Epithelial cell of proximal tubule (primary cell): ENCODE data around the gene DCDC1. TPM values are rescaled to one million over a fixed set of nuclear protein-coding genes. Genes with fewer than 3 reads are reported as not detected.
A peak's percentile ranks its signal among the peaks of the same experiment; 100 is the strongest.
"Not testable (repeated sequence)": the region's sequence is repeated elsewhere in the genome, so short reads cannot be mapped to it uniquely, and the experiment has no call there.

Experiments used
- DNase-seq: peaks from one replicate; pipeline ENCODE4 v3.0.0-alpha.2; 2011; ENCODE audit warnings: low read depth
- H3K4me3 ChIP-seq: 2 replicates; pipeline ENCODE4 v1.5.1; 2011; ENCODE audit warnings: low read depth, mild to moderate bottlenecking, low read length
- CTCF ChIP-seq: conservative IDR thresholded peaks from 2 replicates; pipeline ENCODE4 v1.5.1; 2012; ENCODE audit warnings: low read depth, mild to moderate bottlenecking, low read length
- total RNA-seq: library from RNA; depleted of rRNA; stranded (reverse); fragments of >200 nt; gene quantifications from 2 replicates; pipeline ENCODE4 v1.2.3, GENCODE V29; 2015

DCDC1 gene
- total RNA-seq, 1 donor from 2014 or later, result 0.12 TPM

GRCh38 chr11:30960387-30960992, 409.0 kb downstream of the DCDC1 start:
- TF ChIP-seq CTCF, result peak; percentile 84
- H3K4me3 ChIP-seq, result no peak overlapping the region
- DNase-seq, result peak; percentile 26

- DNase-seq, result no peak
- no peak for TF ChIP-seq CTCF
- no peak overlapping the region for H3K4me3 ChIP-seq
Observed at GRCh38 chr11:30956751-30957150, 412.8 kb downstream of the DCDC1 start.

- DNase-seq, result no peak
- no peak for TF ChIP-seq CTCF
- no peak overlapping the region for H3K4me3 ChIP-seq
Observed at GRCh38 chr11:30949838-30950237, 419.7 kb downstream of the DCDC1 start.

- DNase-seq, result not testable (repeated sequence)
Observed at GRCh38 chr11:30947715-30948114, 421.8 kb downstream of the DCDC1 start.

GRCh38 chr11:30938810-30939209, 430.7 kb downstream of the DCDC1 start:
- TF ChIP-seq CTCF, result no peak
- DNase-seq, result no peak
- H3K4me3 ChIP-seq, result no peak overlapping the region

More at GRCh38 chr11:30947715-30948114, 421.8 kb downstream of the DCDC1 start:
- not testable (repeated sequence) for H3K4me3 ChIP-seq

GRCh38 chr11:30938171-30938570, 431.4 kb downstream of the DCDC1 start:
- DNase-seq, result no peak
- H3K4me3 ChIP-seq, result no peak overlapping the region
- no peak for TF ChIP-seq CTCF

- TF ChIP-seq CTCF, result no peak
- no peak overlapping the region for H3K4me3 ChIP-seq
- no peak for DNase-seq
Observed at GRCh38 chr11:30936491-30936890, 433.0 kb downstream of the DCDC1 start.
